ENCODE data around the gene PPP1R15B. TPM values are rescaled to one million over a fixed set of nuclear protein-coding genes. Genes with fewer than 3 reads are reported as not detected.

The PPP1R15B gene
- total RNA-seq, 1 experiment from 2014 or later: 45.9 TPM

DNA sequence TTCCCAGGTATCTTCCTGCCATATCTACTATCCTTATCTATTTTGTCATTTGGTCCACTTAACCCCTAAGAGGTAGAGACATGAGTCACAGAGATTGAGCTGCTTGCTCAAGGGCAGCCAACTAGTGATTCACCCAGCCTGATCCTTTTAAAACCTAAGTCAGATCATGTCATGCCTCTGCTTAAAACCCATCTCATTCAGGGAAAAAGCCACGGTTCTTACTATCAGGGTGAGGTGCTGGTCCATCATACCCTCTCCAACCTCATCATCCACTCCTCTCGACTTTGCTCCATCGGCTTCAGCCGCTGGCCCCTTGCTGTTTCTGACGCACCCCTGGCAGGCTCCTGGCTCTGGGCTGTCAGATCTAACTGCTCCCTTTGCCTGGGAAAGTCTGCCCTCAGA lies 14.4 kb upstream of the PPP1R15B start:
- no peak overlapping the region for H2BK20ac ChIP-seq (ENCODE audit: low read depth, low read length, poor library complexity, severe bottlenecking)
- no peak overlapping the region for H3K18ac ChIP-seq (ENCODE audit: insufficient read length, low read depth, low read length)
- no peak overlapping the region for H3K27ac ChIP-seq (ENCODE audit: insufficient read length, low read depth, low read length)
- no peak overlapping the region for H2BK120ac ChIP-seq (ENCODE audit: low read depth, low read length, poor library complexity, severe bottlenecking)
- H2AFZ ChIP-seq (ENCODE audit: low read length): no peak overlapping the region
- no peak overlapping the region for H3K14ac ChIP-seq (ENCODE audit: insufficient read depth, low read length)
- no peak overlapping the region for H3K27ac Mint-ChIP-seq
- H4K20me1 ChIP-seq (ENCODE audit: control insufficient read depth, insufficient read depth, insufficient read length): no peaks in the 10 kb centered on the region
- H3K4me2 ChIP-seq (ENCODE audit: insufficient read depth, insufficient read length, low read length): no peak overlapping the region
- DNase-seq: no peak
- no peak overlapping the region for H2BK5ac ChIP-seq (ENCODE audit: insufficient read length, low read length)
- H3K36me3 Mint-ChIP-seq (ENCODE audit: insufficient read depth in 1 of 3, low read depth in 3 of 3): peaks cover 5 to 19% (median 11%) of the 10 kb centered on the region in 3 experiments; a peak in 5 of 7 replicates
- no peak overlapping the region for H2BK12ac ChIP-seq (ENCODE audit: insufficient read length, low read depth, low read length)
- no peaks in the 10 kb centered on the region for H3K4me1 ChIP-seq (ENCODE audit: insufficient read depth, low read length)
- no peaks in the 10 kb centered on the region for H3K9me3 ChIP-seq (ENCODE audit: control insufficient read depth, low read depth, low read length)
- no peak overlapping the region for H3T11ph ChIP-seq (ENCODE audit: low read length)
- no peaks in the 10 kb centered on the region for H3K27me3 Mint-ChIP-seq (ENCODE audit: low read depth)
- H3K23me2 ChIP-seq (ENCODE audit: insufficient read length, low read depth, low read length, poor library complexity, severe bottlenecking): no peaks in the 10 kb centered on the region
- H3K56ac ChIP-seq (ENCODE audit: insufficient read length, low read depth, low read length): no peak overlapping the region
- no peaks in the 10 kb centered on the region for H3K27me3 ChIP-seq (ENCODE audit: insufficient read depth, low read length)
- WGBS (ENCODE audit: extremely low coverage, insufficient read length, low lambda C conversion rate): no CpG with 5 or more reads among the region's 5 CpGs
- H3K79me2 ChIP-seq (ENCODE audit: insufficient read depth, low read length): no peaks in the 10 kb centered on the region
- H4K8ac ChIP-seq (replicated peaks; ENCODE audit: insufficient read length, low read depth, low read length): no peak overlapping the region
- no peak overlapping the region for H3K4ac ChIP-seq (ENCODE audit: low read depth, low read length)
- H3K79me1 ChIP-seq (ENCODE audit: insufficient read depth, low read depth, low read length, poor library complexity, severe bottlenecking): no peaks in the 10 kb centered on the region
- no peak overlapping the region for H4K5ac ChIP-seq (ENCODE audit: insufficient read length, low read depth, low read length)
- H2BK15ac ChIP-seq (ENCODE audit: low read depth, low read length): no peak overlapping the region
- no peak overlapping the region for H3K23ac ChIP-seq (ENCODE audit: insufficient read length, low read depth, low read length)
- no peak overlapping the region for H4K91ac ChIP-seq (ENCODE audit: insufficient read length, low read depth, low read length)
- no peak overlapping the region for H3K4me3 Mint-ChIP-seq
- H3K9me3 Mint-ChIP-seq: no peaks in the 10 kb centered on the region
- H2AK5ac ChIP-seq (ENCODE audit: insufficient read length, low read length): no peak overlapping the region
- H3K9ac ChIP-seq (ENCODE audit: extremely low read depth, insufficient read length, low read length): no peak overlapping the region
- H3K4me1 Mint-ChIP-seq: peaks cover 0 to 3% of the 10 kb centered on the region in 2 experiments; a peak in 1 of 4 replicates
- TF ChIP-seq, protein P1, sequence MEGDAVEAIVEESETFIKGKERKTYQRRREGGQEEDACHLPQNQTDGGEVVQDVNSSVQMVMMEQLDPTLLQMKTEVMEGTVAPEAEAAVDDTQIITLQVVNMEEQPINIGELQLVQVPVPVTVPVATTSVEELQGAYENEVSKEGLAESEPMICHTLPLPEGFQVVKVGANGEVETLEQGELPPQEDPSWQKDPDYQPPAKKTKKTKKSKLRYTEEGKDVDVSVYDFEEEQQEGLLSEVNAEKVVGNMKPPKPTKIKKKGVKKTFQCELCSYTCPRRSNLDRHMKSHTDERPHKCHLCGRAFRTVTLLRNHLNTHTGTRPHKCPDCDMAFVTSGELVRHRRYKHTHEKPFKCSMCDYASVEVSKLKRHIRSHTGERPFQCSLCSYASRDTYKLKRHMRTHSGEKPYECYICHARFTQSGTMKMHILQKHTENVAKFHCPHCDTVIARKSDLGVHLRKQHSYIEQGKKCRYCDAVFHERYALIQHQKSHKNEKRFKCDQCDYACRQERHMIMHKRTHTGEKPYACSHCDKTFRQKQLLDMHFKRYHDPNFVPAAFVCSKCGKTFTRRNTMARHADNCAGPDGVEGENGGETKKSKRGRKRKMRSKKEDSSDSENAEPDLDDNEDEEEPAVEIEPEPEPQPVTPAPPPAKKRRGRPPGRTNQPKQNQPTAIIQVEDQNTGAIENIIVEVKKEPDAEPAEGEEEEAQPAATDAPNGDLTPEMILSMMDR (conservative IDR thresholded peaks at IDR 0.05): no peak
